ENCODE measurements around the gene NCAPG2.

The NCAPG2 gene

GRCh38 chr7:158623241-158623640, 81.4 kb downstream of the NCAPG2 start:
- no peak for TF ChIP-seq CTCF (IDR thresholded peaks at IDR 0.05; ENCODE audit: poor library complexity, severe bottlenecking)
- DNase-seq (ENCODE audit: low spot score) (no peak), ATAC-seq (ENCODE audit: low read depth) (no peak)
- H3K27ac ChIP-seq (ENCODE audit: poor library complexity, severe bottlenecking): no peak overlapping the region
- no peaks in the 10 kb centered on the region for H3K4me1 ChIP-seq (ENCODE audit: insufficient read depth, poor library complexity, severe bottlenecking)
- H3K9me3 ChIP-seq (ENCODE audit: severe bottlenecking): no peaks in the 10 kb centered on the region
- H3K4me3 ChIP-seq (ENCODE audit: severe bottlenecking): no peak overlapping the region
- peaks cover 10% of the 10 kb centered on the region; the same call in 1 of the 2 replicates for H3K36me3 ChIP-seq (ENCODE audit: low read depth)
- H3K27me3 ChIP-seq (ENCODE audit: insufficient read depth, poor library complexity, severe bottlenecking): no peaks in the 10 kb centered on the region

- no peaks in the 10 kb centered on the region for H3K4me1 ChIP-seq (ENCODE audit: insufficient read depth, poor library complexity, severe bottlenecking)
- no peak for TF ChIP-seq CTCF (IDR thresholded peaks at IDR 0.05; ENCODE audit: poor library complexity, severe bottlenecking)
- DNase-seq (ENCODE audit: low spot score) (no peak), ATAC-seq (ENCODE audit: low read depth) (no peak)
- no peaks in the 10 kb centered on the region for H3K9me3 ChIP-seq (ENCODE audit: severe bottlenecking)
- H3K4me3 ChIP-seq (ENCODE audit: severe bottlenecking): no peak overlapping the region
- H3K27me3 ChIP-seq (ENCODE audit: insufficient read depth, poor library complexity, severe bottlenecking): no peaks in the 10 kb centered on the region
- no peak overlapping the region for H3K27ac ChIP-seq (ENCODE audit: poor library complexity, severe bottlenecking)
- peaks cover 3% of the 10 kb centered on the region; the same call in 1 of the 2 replicates for H3K36me3 ChIP-seq (ENCODE audit: low read depth)
Measured at GRCh38 chr7:158620839-158621441, 83.7 kb downstream of the NCAPG2 start.

GRCh38 chr7:158620418-158620817, 84.2 kb downstream of the NCAPG2 start:
- ATAC-seq (ENCODE audit: low read depth) (no peak), DNase-seq (ENCODE audit: low spot score) (no peak)
- H3K27me3 ChIP-seq (ENCODE audit: insufficient read depth, poor library complexity, severe bottlenecking): no peaks in the 10 kb centered on the region
- H3K27ac ChIP-seq (ENCODE audit: poor library complexity, severe bottlenecking): no peak overlapping the region
- TF ChIP-seq CTCF (IDR thresholded peaks at IDR 0.05; ENCODE audit: poor library complexity, severe bottlenecking): no peak
- H3K36me3 ChIP-seq (ENCODE audit: low read depth): peaks cover 3% of the 10 kb centered on the region; the same call in 1 of the 2 replicates
- H3K4me1 ChIP-seq (ENCODE audit: insufficient read depth, poor library complexity, severe bottlenecking): no peaks in the 10 kb centered on the region
- H3K9me3 ChIP-seq (ENCODE audit: severe bottlenecking): no peaks in the 10 kb centered on the region
- no peak overlapping the region for H3K4me3 ChIP-seq (ENCODE audit: severe bottlenecking)

GRCh38 chr7:158618745-158619140, 85.9 kb downstream of the NCAPG2 start:
- no peak for TF ChIP-seq CTCF (IDR thresholded peaks at IDR 0.05; ENCODE audit: poor library complexity, severe bottlenecking)
- ATAC-seq (ENCODE audit: low read depth) (no peak), DNase-seq (ENCODE audit: low spot score) (no peak)
- Histone ChIP-seq H3K27me3 (ENCODE audit: insufficient read depth, poor library complexity, severe bottlenecking) (no peaks in the 10 kb centered on the region), H3K27ac (ENCODE audit: poor library complexity, severe bottlenecking) (no peak overlapping the region), H3K4me1 (ENCODE audit: insufficient read depth, poor library complexity, severe bottlenecking) (no peaks in the 10 kb centered on the region), H3K9me3 (ENCODE audit: severe bottlenecking) (no peaks in the 10 kb centered on the region), H3K4me3 (ENCODE audit: severe bottlenecking) (no peak overlapping the region), H3K36me3 (ENCODE audit: low read depth) (peaks cover 3% of the 10 kb centered on the region; the same call in 1 of the 2 replicates)

- Histone ChIP-seq H3K4me1 (ENCODE audit: insufficient read depth, poor library complexity, severe bottlenecking) (no peaks in the 10 kb centered on the region), H3K9me3 (ENCODE audit: severe bottlenecking) (no peaks in the 10 kb centered on the region), H3K4me3 (ENCODE audit: severe bottlenecking) (no peak overlapping the region), H3K36me3 (ENCODE audit: low read depth) (peaks cover 3% of the 10 kb centered on the region; the same call in 1 of the 2 replicates), H3K27ac (ENCODE audit: poor library complexity, severe bottlenecking) (no peak overlapping the region), H3K27me3 (ENCODE audit: insufficient read depth, poor library complexity, severe bottlenecking) (no peaks in the 10 kb centered on the region)
- no peak for DNase-seq (ENCODE audit: low spot score)
- TF ChIP-seq CTCF (IDR thresholded peaks at IDR 0.05; ENCODE audit: poor library complexity, severe bottlenecking): no peak
- no peak for ATAC-seq (ENCODE audit: low read depth)
Measured at GRCh38 chr7:158617737-158618128, 86.9 kb downstream of the NCAPG2 start.
